Activated CD8-positive, alpha-beta memory T cell treated with anti-CD3 and anti-CD28 coated beads for 36 hours (primary cell): ENCODE measurements around the gene CRYGA. TPM values are rescaled to one million over a fixed set of nuclear protein-coding genes. Genes with fewer than 3 reads are reported as not detected.
"Not testable (repeated sequence)": the region's sequence is repeated elsewhere in the genome, so short reads cannot be mapped to it uniquely, and the experiment has no call there.

Experiments
- CTCF ChIA-PET: fragments of 350-600 bp; sonication (Branson Sonifier 250); formaldehyde crosslinking; loops from one replicate; lab custom pipeline; 2021; ENCODE audit warnings: antibody characterized with exemption; lab: Charles Lee
- POLR2A ChIA-PET: fragments of 350-600 bp; sonication (Branson Sonifier 250); formaldehyde crosslinking; loops from one replicate; lab custom pipeline; 2021; ENCODE audit warnings: antibody characterized with exemption; lab: Charles Lee
- total RNA-seq, 2 experiments: library from RNA; stranded (reverse); gene quantifications; one replicate each; pipeline ENCODE4 v1.2.3, GENCODE V29; 2021

Gene CRYGA
- total RNA-seq, 2 experiments from 2014 or later: not detected

GRCh38 chr2:208174144-208174543, 10.8 kb upstream of the CRYGA start:
- ChIA-PET POLR2A (interaction anchor here (0.7 kb wide), 1 partner anchor 10 kb away, joined by 3 read pairs; no protein-coding TSS in a partner anchor), CTCF (interaction anchor here (0.7 kb wide), 2 partner anchors 106 to 151 kb away, joined by 3 read pairs; no protein-coding TSS in a partner anchor)

DNA sequence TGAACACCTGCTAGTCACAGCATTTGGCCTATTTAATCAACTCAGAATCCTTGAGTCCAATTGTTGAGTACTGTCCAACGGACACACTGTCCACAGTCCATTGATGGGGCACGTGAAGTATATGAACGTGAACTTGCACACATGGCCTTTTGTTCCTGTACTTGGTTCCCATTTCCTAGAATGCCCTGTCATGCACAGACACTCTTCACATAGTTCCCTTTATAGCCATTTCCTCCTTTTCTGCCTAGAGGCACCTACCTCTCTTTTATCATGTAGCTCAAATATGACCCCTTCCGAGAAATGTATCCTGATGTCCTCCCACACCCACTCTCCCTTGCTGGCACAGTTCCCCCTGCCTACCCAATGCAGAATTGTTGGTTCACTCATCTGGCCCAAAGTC, 8.7 kb upstream of the CRYGA start:
- POLR2A ChIA-PET: no interaction called here
- CTCF ChIA-PET: no interaction called here

- ChIA-PET CTCF (interaction anchor here (0.7 kb wide), 1 partner anchor 11 kb away, joined by 3 read pairs; no protein-coding TSS in a partner anchor), POLR2A (no interaction called here)
These were observed 1.8 kb upstream of the CRYGA start for GRCh38 chr2:208164951-208165755.

DNA sequence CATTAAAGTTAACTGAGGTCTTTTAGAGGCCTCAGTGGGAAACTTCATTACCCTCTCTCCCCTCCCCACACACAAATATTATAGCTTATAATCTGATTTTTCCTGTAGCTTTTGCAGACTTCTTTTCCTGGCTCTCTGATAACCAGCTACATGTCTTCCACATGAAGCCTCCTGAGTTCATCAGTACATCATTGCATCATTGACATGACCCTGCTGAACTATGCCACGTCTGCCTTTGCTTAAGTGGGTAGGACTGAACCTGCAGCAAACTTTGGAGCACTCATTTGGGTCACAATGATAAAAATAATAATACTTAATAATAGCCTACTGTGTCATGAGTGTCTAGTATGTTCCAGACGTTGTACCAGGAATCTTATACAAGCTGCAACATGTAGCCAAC, 7.0 kb downstream of the CRYGA start:
- CTCF ChIA-PET: no interaction called here
- POLR2A ChIA-PET: no interaction called here

DNA sequence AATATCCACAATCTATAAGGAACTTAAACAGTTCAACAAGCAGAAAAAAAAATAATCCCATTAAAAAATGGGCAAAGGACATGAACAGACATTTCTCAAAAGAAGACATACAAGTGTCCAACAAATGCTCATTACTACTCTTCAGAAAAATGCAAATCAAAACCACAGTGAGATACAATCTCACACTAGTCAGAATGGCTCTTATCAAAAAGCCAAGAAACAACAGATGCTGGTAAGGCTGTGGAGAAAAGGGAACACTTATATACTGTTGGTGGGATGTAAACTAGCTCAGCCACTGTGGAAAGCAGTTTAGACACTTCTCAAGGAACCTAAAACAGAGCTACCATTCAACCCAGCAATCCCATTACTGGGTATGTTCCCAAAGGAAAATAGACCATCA, 10.2 kb downstream of the CRYGA start:
- ChIA-PET CTCF (interaction anchor here (1.0 kb wide), 1 partner anchor 20 kb away, joined by 3 read pairs; no protein-coding TSS in a partner anchor), POLR2A (no interaction called here)

DNA sequence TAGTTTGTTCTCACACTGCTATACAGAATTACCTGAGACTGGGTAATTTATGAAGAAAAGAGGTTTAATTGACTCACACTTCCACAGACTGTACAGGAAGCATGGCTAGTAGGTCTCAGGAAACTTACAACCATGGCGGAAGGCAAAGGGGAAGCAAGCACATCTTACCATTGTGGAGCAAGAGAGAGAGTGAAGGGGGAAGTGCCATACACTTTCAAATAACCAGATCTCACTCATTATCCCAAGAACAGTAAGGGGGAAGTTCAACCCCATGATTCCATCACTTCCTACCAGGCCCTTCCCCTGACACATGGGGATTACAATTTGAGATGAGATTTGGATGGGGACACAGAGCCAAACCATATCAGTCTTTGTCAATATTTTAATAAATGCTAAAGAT, 12.4 kb downstream of the CRYGA start:
- ChIA-PET CTCF (no interaction called here), POLR2A (no interaction called here)

GRCh38 chr2:208150094-208150493, 13.3 kb downstream of the CRYGA start:
- POLR2A ChIA-PET: no interaction called here

GRCh38 chr2:208148803-208149202, 14.6 kb downstream of the CRYGA start:
- ChIA-PET CTCF (no interaction called here), POLR2A (no interaction called here)

More at GRCh38 chr2:208150094-208150493, 13.3 kb downstream of the CRYGA start:
- CTCF ChIA-PET: no interaction called here

- POLR2A ChIA-PET: no interaction called here
- CTCF ChIA-PET: no interaction called here
These were observed 15.6 kb downstream of the CRYGA start for GRCh38 chr2:208147759-208148158.

DNA sequence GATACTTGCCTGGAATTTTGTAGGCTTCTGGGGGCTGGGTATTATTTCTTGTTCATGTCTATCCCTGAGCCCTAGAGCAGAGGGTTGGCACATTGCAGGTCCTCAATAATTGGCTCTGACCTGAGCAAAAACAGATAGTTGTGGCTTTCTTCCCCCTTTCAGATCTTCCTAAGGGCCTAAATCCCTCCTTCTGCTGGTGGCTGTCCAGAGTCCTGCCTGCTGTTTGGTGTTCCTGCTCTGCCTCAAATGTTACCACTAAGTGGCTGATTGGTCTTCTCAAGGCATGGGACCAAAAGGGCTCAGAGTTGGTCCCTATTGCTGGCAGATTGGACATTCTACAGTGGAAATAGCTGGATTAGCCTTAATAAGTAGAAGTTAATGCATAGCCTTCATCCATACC, 16.4 kb downstream of the CRYGA start:
- CTCF ChIA-PET: no interaction called here
- POLR2A ChIA-PET: no interaction called here

DNA sequence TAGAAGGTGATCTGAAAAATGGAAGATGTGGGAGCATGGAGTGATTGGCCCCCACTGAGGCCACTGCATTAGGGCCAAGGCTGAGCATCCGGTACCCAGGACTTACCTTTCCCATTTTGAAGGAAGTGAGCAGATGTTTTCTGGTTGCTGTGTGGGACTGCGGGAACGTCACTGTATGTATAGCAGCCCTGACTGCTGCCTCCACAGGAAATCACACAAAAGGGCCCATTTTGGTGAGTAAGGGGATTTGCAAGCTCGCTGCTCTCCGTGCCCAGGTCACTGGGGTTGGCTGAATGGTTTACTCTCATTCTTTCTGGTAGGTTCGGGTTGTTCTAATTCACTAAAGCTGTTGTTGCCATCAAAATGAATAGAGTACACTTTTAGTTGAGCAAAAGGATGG, 17.4 kb downstream of the CRYGA start, which contains the start of gene CRYGB:
Gene CRYGB (minus strand): TSS at position 153 of the 400 bp plus-strand sequence. CDS start 38 bp downstream, at position 115.
- POLR2A ChIA-PET: no interaction called here
- CTCF ChIA-PET: no interaction called here

DNA sequence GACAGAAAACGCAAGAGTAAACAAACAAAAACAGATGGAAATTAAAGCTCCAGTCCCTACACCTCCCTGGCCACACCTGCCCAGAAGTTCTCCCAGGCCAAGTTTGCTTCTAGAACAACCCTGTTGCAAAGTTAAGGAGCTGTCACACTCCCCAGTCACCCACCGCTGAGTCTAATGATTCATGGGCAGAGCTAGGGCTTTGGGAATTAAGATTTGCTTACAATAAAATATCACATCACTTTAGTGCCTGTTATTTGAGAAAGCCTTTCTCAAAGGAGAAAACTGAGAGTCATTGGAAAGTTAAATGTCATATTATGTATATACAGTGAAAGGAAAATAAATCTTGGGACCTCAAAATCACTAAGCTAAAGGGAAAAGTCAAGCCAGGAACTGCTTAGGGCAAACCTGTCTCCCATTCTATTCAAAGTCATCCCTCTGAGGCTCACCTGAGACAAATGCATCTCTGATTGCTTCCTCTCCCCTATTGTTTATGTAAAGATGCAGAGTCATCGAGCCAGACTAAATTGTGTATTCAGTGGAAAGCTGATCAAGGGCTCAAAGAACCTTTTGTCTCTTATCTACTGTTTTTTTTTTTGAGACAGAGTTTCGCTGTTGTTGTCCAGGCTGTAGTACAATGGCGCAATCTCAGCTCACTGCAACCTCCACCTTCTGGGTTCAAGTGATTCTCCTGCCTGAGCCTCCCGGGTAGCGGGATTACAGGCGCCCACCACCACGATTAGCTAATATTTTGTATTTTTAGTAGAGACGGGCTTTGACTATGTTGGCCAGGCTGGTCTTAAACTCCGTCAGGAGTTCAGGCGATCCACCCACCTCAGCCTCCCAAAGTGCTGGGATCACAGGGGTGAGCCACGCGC, 20.2 kb downstream of the CRYGA start:
- ChIA-PET POLR2A (no interaction called here), CTCF (interaction anchor here (1.3 kb wide), 1 partner anchor 65 kb away, joined by 6 read pairs; no protein-coding TSS in a partner anchor)

DNA sequence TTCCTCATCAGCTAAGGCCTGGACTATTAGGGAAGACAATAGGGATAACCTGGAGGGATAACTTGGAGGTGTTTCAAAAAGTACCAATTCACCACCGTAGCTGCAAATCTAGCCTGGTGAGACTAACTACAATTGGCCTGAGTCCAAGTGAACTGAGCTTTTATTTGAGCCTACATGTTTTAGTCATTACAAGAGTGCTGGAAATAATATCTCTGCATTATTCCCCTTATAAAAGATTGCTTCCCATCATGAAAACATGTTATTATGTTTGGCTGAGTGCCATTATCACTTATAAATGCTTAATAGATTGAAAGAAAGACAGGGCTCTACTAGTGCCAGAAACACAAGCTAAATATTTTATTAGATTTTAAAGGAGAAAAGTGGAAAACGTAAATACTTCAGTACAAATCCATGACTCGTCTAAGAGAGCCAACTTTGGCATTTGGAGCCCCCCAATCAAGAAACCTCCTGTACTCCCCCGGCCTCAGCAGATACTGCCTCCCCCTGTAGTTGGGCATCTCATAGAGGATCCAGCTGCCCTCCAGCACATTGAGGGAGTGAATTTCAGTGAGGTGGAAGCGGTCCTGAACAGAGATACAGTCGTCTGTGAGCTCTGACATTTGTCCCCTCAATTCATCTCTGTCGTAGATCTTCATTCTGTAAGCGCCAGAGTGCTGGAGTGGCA, 21.0 kb downstream of the CRYGA start:
- ChIA-PET POLR2A (no interaction called here), CTCF (no interaction called here)

DNA sequence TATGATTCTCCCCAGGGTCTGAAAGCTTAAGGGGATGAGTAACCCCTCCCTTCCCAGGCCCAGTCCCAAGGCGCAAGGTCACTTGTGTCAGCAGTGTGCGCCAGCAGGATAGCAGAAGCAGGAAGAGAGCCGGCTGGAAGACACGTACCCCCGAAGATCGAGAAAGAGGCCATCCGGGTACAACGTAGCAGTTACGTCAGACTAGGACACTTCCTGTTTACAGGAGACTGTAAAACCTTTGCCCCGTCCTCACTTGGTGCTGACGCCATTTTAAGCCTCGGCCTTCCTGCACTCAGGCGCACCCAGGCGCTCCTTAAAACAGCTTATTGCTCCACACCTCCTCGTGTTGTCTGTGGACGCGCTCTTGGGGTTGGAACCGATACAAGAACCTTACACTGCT, 23.9 kb downstream of the CRYGA start:
- ChIA-PET POLR2A (no interaction called here), CTCF (no interaction called here)

DNA sequence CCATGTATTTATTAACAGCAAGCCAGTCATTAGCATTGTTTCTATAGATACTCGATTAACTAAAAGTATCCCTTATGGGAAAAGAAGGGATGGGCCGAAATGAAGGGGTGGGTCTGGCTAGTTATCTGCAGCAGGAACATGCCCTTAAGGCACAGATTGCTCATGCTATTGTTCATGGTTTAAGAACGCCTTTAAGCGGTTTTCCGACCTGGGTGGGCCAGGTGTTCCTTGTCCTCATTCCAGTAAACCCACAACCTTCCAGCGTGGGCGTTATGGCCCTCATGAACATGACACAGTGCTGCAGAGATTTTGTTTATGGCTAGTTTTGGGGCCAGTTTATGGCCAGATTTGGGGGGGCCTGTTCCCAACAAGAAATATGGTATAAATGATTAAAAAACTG, 25.1 kb downstream of the CRYGA start:
- POLR2A ChIA-PET: not testable (repeated sequence)
- CTCF ChIA-PET: interaction anchor here (0.7 kb wide), 1 partner anchor 16 kb away, joined by 3 read pairs; no protein-coding TSS in a partner anchor

- ChIA-PET CTCF (no interaction called here), POLR2A (no interaction called here)
These were observed 26.7 kb downstream of the CRYGA start for GRCh38 chr2:208136716-208137094.

DNA sequence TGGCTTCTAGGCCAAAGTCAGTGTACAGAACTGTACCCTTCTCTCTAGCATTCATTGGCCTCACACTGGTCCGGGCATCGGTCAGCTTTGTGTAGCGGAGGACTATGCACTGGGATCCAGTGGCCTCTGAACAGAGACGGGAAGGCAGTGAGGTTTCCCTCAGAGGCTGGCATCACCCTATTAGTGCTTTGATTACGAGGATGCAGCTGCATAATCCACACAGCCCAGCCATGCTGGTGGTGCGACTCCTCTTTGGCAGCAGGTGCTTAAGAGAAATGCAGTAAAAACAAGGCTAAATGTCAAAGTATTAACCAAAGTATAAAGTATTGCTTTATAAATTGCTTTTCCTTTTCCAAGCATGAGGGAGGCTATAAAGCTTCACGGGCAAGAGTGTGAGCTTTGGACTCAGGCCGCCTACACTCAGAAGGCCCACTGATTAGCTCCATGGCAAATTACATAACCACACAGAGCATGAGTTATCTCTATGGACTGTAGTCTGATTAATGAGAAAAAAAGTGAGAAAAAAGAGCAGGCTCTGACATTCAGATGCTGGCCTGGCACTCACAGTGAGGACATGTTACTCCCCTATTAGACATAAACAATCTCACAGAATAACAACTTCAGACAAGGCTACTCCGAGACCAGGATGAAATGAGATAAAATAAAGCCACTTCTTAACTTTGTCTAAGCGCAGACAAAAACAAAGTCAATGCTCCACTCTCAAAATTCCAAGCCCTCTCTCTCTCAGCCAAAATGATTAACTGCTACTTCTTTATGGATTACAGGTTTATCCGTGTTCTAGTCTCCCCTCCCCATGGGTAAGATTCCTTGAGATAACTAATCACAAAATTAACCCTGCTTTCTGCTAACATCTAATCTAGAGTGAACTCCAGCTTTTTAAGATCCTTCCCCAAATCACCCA, 27.3 kb downstream of the CRYGA start:
- ChIA-PET POLR2A (no interaction called here), CTCF (no interaction called here)

GRCh38 chr2:208134928-208135586, 28.3 kb downstream of the CRYGA start:
- ChIA-PET CTCF (no interaction called here), POLR2A (no interaction called here)
